DLD1 (cell line): ENCODE results near the gene IL16.

Experiments used
- in situ Hi-C: cut with HindIII; loops from 2 replicates; pipeline ENCODE4 v1.10.0; 2017; ENCODE audit warnings: low sequenced_read_pairs

Gene IL16

GRCh38 chr15:81174125-81174791, 22.4 kb upstream of the IL16 start:
- in situ Hi-C loops = no loop called here

DNA sequence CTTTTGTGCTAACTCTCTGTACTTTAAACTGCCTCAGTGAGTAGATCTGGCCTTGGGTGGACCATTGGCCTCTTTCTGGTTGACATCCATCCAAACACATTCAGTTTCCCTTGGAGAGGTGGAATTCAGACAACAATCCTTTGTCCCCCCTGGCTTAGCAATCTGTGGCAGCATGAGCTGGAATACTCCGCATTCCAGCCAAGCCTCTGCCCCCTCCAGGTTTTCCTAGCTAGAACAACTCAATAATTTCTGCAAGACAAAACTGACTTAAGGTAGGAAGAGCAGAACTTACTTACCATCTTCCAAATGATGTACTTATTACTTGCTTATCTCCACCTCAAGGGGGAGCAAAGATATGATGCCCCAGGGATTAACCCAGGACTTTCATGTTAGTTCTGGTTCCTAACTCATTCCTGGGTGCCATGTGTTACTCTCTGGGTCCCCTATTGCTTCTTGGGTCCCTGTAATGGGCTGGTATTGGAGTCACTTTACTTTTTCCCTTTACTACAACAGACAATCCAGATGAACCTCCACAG, 21.8 kb upstream of the IL16 start:
- in situ Hi-C loops = no loop called here

DNA sequence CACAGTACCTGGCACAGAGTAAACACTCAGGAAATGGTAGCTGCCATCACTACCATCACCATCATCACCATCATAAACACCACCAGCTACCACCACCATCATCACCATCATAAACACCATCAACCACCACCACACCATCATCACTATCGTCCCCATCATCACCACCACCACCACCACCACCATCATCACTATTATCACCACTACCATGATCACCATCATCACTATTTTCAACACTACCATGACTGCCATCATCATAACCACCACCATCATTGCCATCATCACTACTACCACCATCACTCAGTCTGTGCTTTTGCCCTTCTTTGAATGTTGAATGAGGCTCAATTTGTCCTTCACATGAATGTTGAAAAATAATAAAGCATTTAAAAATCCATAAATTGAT, 21.2 kb upstream of the IL16 start:
- in situ Hi-C loops = no loop called here

- in situ Hi-C loops = no loop called here
These were observed 20.3 kb upstream of the IL16 start for GRCh38 chr15:81176291-81176893.

DNA sequence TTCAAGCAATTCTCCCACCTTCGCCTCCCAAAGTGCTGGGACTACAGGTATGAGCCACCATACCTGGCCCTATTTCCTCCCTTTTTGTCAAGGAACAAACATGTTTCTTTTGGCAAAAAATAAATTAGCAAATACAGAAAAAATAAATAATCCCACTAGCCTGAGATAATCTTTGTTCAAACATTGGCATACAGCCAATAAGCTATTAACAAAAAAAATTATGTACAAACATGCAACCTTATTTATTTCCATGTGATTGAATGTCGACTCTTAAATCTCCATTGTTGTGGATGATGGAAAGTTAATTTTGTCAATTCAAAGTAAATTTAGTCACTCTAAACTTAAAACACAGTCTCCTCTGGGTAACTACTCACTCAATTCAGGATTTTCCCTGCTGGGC, 18.3 kb upstream of the IL16 start:
- in situ Hi-C loops = no loop called here

- in situ Hi-C loops = no loop called here
These were observed 15.5 kb upstream of the IL16 start for GRCh38 chr15:81181220-81181619.

GRCh38 chr15:81182031-81182755, 14.5 kb upstream of the IL16 start:
- in situ Hi-C loops = no loop called here

DNA sequence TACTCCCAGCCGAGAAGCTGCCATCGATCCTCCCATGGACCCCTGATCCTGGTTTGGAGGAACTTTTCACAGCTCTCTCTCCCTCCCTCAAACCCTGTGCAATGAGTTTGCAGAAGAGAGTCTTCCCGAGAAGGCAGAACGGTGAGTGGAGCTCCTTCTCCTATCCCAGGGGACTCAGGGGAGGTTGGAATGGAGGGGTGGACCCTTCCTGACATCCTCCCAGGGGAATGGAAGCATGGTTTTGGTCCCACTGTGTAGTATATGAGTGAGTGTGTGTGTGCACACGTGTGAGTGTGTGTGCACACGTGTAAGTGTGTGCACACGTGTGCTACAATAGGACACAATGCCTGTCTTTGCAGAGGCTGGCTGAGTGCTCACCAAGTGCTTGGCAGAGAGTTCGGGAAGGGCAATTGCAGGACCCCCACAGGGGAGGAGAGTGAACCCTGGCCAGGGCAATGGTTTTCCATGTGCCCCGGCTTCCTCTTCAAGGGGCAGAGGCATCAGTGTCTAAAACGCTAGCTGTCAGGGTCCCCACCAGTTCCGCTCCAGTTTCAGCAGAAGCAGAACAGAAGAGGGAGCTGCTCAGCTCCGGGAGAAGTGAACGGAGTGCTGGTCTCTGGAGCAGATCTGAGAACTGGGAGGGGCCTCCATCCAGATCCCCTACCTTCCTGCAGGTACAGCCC, 13.8 kb upstream of the IL16 start:
- in situ Hi-C loops = no loop called here

DNA sequence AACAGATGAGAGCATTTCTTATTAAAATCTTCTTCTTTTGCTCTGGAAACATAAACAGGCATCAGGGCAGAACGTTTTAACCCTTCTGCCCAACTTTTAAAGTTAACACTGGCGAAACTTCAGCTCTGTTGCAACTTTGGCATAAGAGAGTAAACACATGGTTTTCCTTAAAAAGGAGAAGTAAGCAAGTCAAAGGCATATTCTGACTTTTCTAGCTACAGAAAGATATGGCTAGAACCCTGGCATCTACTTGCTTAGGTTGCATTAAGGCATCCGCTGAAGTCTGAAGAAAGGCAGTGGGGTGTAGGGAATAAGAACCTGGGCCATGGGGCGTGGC, 13.3 kb upstream of the IL16 start:
- in situ Hi-C loops = no loop called here

DNA sequence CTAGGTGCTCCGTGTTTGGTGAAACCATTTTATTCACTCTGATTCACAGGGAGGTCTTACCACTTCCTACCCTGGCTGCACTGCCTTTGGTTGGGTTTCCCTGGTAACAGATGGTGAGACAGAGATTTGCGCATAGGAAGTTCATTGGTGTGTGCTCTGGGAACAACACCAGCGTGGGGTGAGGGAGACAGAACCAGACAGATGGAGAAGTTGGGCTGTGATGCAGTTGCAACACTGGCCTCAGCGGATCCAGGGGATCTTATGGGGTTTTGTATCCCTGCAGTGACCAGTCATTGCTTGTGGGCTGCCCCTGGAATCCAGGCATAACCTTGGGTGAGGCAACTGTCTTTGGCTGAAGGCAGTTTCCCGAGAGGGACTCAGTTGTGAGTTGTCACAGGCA, 12.5 kb upstream of the IL16 start:
- in situ Hi-C loops = no loop called here

DNA sequence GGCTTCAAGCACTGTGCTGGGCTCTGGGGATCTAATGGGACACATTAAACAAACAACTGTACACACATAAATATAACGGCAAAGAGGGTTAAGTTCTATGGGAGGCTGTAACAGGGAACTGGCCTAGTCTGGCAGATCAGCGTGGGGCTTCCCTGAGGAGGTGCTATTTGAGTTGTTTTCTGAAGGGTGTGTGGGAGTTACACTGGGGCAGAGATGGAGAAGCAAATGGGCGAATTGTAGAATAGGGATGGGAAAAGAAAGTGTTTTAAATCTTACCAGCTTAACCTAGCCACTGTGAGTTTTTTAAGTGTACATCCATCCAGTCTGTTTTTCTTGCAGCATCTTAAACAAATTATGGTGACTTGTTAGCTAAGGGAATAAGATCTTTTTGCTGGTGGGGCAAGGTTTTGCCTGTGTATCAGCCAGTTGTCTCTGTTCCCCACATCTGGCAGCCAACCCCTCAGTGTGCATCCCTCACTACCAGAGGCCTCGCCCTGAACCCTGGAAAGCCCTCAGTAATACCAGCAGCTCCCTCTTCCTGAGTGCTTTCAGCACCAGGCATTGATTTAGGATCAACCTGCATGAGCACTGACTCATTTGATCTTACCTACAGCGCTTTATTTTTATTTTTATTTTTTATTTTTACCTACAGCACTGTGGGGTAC, 10.9 kb upstream of the IL16 start:
- in situ Hi-C loops = no loop called here

DNA sequence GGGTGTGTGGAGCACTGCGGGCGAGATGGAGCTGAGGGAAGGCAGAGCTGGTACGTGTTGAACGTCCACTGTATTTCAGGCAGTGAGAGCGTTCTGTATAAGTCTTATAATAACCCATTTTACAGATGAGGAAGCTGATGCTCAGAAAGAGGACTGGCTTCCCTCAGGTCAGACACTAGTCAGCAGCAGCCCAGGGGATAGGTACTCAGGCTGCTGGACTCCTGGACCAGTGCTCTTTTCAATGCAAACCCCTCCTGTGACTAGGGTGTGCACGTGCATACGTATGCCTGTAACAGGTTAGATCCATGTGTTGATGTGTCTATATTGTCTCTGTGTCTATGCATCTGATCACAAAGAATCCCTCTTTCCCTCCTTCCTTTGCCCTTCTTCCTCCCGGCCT, 8.3 kb upstream of the IL16 start:
- in situ Hi-C loops = no loop called here

DNA sequence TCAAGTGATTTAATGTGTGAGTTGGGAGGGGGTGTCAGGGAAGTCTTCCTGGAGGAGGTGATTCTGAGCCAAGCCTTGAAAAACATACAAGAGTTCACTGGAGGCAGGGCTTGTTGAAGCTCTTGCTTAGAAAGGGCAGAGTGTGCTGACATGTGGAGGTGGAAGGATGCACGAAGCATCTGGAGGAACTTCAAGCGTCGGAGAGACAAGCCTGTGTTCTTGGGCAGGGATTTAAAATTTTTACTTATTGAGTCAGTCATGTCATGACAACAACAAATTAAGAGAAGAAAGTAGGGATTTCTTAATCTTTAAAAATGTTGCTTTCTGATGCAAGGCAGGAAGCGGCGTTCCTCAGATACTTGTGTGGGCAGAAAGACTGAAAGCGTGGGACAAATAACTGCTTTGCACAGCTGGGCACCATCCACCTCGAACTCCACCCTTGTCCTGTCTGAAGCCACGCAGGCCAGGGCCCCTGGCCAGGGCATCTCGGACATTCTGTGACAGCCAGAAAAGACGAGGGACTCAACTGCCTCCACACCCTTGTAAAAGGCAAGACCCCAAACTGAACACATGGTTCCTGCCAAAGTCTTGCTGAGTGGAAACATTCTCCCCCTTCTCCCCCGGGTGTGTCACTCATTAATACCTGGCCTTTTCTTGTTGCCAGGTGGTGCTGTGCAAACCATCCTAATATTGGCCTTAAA, 6.9 kb upstream of the IL16 start:
- in situ Hi-C loops = no loop called here

DNA sequence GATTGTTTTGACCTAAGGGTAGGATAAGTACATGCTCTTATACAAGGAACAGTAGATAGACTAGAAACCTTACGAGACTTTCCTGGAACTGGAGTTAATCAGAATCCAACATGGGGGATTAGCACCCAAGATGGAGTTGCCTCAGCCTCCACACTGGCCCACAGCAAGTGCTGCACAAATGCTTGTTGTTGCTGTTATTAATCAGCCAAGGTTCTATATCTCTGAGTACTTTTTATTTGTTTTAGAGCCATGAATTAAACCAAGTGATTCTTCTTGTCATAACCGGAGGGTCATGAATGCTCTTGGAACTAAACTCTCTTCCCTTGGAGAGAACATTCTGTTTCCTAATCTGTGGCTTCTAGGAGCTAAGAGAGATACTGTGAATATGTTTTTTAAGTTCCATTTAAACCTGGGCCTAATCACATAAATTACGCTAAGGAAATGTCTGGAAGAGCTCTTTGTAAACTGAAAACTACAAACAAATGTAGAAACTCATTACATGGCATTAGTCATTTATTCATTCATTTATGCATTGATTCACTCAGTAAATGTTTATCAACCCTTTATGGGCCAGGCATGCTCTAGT, 5.7 kb upstream of the IL16 start:
- in situ Hi-C loops = no loop called here

DNA sequence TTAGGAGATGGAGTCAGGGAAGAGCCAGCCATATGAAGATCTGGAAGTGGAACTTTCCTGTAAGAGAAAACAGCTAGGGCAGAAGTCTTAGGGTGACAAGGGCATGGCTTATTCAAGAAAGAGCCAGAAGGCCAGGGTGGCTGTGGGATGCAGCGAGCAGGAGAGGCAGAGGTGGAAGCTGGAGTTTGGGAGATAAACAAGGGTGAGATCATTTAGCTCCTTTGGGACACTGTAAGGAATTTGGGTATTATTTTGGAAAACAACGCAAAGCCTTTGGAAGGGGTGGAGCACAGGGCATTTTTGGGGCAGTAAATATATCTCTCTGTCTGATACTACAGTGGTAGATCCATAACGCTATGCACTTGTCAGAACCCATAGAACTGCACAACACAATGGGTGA, 5.0 kb upstream of the IL16 start:
- in situ Hi-C loops = no loop called here

DNA sequence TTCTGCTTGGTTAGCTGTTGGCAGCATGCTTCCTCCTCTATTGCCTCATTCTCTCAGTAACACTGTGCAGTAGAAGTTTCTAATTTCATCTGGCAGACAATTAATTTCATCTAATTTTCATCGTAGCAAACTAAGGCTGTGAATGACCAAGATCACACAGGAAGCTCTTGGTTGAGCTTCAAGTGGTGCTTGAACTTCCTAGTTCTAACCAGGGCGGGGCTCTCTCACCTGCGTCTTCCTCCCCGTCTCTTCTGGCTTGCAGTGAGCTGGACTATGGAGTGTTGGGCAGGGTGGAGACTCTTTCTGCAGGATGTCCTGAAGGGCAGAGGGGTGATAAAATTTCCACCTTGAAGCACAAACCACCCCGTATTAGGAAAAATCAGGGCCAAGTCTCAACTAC, 2.0 kb upstream of the IL16 start:
- in situ Hi-C loops = no loop called here

- in situ Hi-C loops = no loop called here
These were observed 1.3 kb upstream of the IL16 start for GRCh38 chr15:81195339-81195864.

GRCh38 chr15:81197255-81197630, 564 bp downstream of the IL16 start:
- in situ Hi-C loops = no loop called here

DNA sequence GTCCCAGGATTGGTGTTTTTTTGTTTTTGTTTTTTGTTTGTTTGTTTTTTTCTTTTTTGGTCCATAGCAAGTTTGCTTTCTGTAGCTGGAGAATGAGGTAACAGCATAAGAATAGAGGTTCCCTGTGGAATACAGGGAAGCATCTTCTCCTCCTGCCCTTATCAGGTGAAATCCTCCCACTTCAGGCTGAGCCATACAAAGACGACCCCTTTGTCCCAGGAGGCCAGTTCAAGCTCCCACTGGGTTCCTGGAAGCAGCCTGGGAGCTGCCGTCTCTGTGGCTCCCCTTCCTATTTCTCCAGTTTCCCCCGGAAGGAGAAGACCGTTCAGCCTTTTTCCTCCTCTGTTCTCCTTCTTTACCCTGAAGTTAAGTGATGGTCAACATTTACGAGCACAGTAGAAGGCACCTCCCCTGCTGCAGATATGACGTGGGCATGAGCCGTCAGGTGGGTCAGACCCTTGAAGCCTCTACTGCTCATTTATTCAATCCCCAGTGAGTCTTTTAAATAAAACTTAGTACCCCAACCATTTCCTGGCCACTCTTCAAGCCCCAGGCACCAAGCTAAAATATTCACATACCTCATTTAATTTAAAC, 1.1 kb downstream of the IL16 start:
- in situ Hi-C loops = no loop called here
